Kasumi-1 (cell line): ENCODE data around the gene ADGRA1.
"Not testable (repeated sequence)": the region's sequence is repeated elsewhere in the genome, so short reads cannot be mapped to it uniquely, and the experiment has no call there.

Source experiments
- DNase-seq, 2 experiments: peaks; one replicate each; lab custom pipeline; 2025; lab: John Stamatoyannopoulos, UW

Gene ADGRA1

GRCh38 chr10:133143546-133143945 lies 55.8 kb downstream of the ADGRA1 start:
- no peak for DNase-seq

GRCh38 chr10:133144771-133145170 lies 57.0 kb downstream of the ADGRA1 start:
- DNase-seq, result no peak

- no peak for DNase-seq
Measured at GRCh38 chr10:133150226-133150625, 62.5 kb downstream of the ADGRA1 start.

- DNase-seq, result no peak
Measured at GRCh38 chr10:133150656-133151055, 62.9 kb downstream of the ADGRA1 start.

DNA sequence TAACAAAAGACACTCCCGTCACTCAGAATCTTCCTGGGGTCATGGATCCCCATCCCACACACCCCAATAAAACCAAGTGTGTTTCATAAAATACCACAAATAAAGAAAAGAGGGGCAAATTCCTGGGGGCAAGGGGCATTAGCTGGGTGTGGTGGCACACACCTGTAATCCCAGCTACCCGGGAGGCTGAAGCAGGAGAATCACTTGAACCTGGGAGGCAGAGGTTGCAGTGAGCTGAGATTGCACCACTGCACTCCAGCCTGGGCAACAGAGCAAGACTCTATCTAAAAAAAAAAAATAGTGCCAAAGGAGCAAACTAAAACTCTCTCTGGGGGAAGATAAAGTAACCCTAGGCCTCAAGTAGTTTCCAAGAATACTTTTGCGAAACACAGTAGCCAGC lies 63.3 kb downstream of the ADGRA1 start:
- DNase-seq, result not testable (repeated sequence)

DNA sequence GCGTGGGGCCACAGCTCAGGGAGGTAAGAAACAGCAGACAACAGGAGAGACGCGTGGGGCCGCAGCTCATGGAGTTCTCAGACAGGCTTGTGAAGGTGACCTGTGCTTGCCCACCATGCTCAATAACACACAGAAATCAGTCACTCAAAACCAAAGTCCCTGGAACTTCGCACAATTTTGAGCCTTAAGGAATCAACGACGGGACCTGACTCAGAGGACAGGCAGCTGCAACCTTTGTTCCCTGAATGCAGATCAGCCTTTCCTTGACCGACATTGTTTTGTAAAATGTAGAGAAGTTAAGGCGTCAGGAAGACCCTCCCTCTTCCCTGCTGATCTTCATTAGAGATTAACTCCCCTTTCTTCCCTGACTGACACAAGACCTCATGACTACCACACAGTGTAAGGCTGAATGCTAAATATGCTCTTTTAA lies 63.8 kb downstream of the ADGRA1 start:
- DNase-seq, result no peak

- DNase-seq, result no peak
Measured at GRCh38 chr10:133154411-133154810, 66.7 kb downstream of the ADGRA1 start.

GRCh38 chr10:133154996-133155778 lies 67.5 kb downstream of the ADGRA1 start:
- no peak for DNase-seq

DNA sequence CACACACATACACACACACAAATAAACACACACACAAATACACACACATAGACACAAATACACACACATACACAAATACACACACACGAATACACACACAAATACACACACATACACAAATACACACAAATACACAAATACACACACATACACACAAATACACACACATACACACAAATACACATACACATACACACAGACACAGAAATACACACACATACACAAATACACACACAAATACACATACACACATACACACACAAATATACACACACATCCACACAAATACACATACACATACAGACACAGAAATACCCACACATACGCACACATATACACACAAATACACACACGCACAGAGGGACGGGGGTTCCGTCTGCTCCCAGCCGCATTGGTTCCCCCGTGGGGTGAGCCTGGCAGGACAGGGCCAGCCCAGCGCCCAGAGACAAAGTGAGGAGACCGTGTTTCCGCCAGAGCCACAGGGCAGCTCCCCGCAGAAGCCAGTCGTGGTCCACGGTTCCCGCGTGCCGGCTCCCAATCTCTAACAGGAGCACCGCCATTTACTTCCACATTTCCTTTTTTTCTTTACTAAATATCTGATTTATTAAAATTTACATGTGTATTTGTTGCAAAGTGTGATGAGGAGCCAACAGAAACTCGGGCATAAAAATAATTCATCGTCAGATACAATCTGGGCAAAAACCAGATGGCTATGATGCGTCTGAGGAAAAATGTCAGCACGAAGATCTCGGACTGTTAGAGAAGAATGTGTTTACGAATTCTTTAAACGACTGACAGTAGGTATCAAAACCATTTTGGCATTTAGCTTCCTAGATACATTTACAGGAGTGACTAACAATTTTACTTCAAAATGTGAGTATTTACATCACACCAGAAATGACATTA lies 69.2 kb downstream of the ADGRA1 start:
- DNase-seq, result no peak

- DNase-seq, result no peak
Measured at GRCh38 chr10:133157662-133158436, 70.1 kb downstream of the ADGRA1 start.

GRCh38 chr10:133158437-133158755 lies 70.7 kb downstream of the ADGRA1 start:
- no peak for DNase-seq

DNA sequence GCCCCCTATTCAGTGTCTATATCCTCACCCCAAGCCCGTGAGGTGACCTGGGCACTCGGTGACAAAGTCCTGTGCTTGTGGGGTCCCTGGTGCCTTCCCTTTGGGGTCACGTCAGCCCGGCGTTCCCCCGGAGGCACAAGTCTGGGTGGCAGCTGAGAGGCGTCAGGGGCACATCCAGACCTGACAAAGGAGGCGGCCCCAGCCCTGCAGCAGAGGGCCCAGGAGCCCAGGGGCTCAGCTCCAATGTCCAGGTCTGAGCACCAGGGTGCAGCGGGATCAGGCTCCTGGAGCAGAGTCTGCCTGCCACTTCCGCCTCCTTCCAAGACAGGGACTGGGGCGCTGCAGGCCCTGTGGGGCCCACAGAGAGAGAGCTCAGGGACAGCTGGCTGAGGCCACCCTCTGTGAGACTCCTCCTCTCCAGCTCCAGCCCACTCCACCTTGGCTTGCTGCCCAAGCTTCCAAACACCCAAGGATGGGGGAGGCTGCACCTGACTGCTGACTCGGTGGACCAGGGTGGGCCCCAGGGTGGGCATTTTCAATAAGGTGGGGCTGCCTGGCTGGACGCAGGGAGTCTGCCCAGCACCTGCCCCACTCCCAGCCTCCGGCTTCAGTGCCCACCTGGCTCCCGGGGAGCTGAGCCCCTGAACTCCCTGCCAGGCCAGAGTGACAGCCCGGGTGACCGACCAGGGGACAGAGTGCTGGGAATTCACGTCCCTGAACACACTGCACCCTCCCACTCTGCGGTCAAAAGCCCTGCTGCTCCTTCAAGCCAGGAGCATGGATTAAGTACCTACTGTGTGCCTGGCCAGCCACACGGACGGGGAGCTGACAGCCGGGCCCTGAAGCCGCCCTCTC lies 71.3 kb downstream of the ADGRA1 start:
- DNase-seq, result no peak

GRCh38 chr10:133159611-133159949 lies 71.9 kb downstream of the ADGRA1 start:
- no peak for DNase-seq

DNA sequence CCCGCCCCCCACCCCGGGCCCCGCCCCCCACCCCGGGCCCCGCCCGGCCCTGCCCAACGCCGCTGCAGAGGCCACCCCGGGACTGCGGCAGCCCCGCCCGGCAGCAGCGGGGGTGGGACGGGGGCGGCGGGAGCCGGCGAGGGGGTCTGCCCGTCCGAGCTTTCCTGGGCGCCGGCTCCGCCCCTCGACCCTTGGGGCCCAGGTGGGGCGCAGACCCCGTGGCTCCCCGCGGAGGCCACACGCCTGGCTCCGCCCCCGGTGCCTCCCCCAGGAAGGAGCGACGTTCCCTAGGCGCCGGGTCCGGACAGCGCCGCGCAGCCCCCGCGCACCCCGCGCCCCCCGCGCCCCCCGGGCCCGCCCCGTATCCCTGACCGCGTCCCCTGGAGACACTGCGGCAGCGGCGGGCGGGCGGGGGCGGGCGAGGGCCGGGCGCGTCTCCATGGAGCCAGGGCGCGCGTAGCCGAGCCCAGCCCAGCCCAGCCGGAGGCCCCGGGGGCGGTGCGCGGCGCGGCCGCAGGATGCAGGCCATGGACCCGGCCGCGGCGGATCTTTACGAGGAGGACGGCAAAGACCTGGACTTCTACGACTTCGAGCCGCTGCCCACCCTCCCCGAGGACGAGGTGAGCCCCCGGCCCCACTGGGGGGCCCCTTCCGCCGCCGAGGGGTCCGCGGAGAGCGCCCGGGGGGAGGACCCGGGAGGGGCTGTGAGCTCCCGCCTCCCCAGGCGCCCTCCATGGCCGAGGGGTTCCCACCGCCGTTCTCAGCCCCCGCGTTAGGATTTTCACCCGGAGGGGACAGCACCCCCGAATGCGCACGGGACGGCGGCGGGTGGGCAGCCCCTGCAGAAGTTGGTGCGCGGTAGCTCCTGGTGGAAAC lies 72.5 kb downstream of the ADGRA1 start, which contains the start of gene KNDC1:
Gene KNDC1 (plus strand): TSS at position 270 of the 876 bp plus-strand sequence. CDS start 249 bp downstream, at position 519.
- DNase-seq, result no peak

GRCh38 chr10:133160826-133161471 lies 73.2 kb downstream of the ADGRA1 start:
- no peak for DNase-seq

GRCh38 chr10:133161486-133162109 lies 73.9 kb downstream of the ADGRA1 start:
- no peak for DNase-seq

- DNase-seq, result no peak
Measured at GRCh38 chr10:133162178-133162909, 74.6 kb downstream of the ADGRA1 start.
